Mesenchymal stem cell (in vitro differentiated cells and primary cell): ENCODE measurements around the gene CCDC85A.

Experiments
- DNase-seq: peaks from one replicate; pipeline ENCODE4 v3.0.0-alpha.2; 2013
- H2AFZ ChIP-seq: one replicate; pipeline ENCODE4 v1.6.1; 2013; ENCODE audit warnings: low read depth, mild to moderate bottlenecking, control low read depth, inconsistent platforms, low read length, moderate library complexity
- H2AK5ac ChIP-seq: 2 replicates; pipeline ENCODE4 v1.6.1; 2013; ENCODE audit warnings: low read length, moderate library complexity, mild to moderate bottlenecking, inconsistent platforms; ENCODE audit not compliant: severe bottlenecking
- H2BK120ac ChIP-seq: one replicate; pipeline ENCODE4 v1.6.1; 2013; ENCODE audit warnings: low read depth, mild to moderate bottlenecking, inconsistent platforms, low read length, moderate library complexity
- H2BK12ac ChIP-seq, 2 experiments: one replicate each; pipeline ENCODE4 v1.6.1; 2013; ENCODE audit warnings: inconsistent platforms in 2 of 2, low read length in 2 of 2, mild to moderate bottlenecking in 2 of 2, moderate library complexity in 2 of 2, control low read depth in 1 of 2
- H2BK15ac ChIP-seq: one replicate; pipeline ENCODE4 v1.6.1; 2013; ENCODE audit warnings: mild to moderate bottlenecking, low read depth, inconsistent platforms; ENCODE audit not compliant: poor library complexity, severe bottlenecking
- H2BK5ac ChIP-seq: 2 replicates; pipeline ENCODE4 v1.6.1; 2013; ENCODE audit warnings: low read depth, mild to moderate bottlenecking, low read length, control low read depth, inconsistent platforms; ENCODE audit not compliant: poor library complexity, severe bottlenecking
- H3K14ac ChIP-seq, 2 experiments: one replicate each; pipeline ENCODE4 v1.6.1; 2013; ENCODE audit warnings: inconsistent platforms in 2 of 2, low read length in 2 of 2, control low read depth in 1 of 2, mild to moderate bottlenecking in 1 of 2, moderate library complexity in 1 of 2
- H3K18ac ChIP-seq, 2 experiments: one replicate each; pipeline ENCODE4 v1.6.1; 2013; ENCODE audit warnings: inconsistent platforms in 2 of 2, low read length in 2 of 2, control low read depth in 1 of 2, low read depth in 1 of 2, mild to moderate bottlenecking in 1 of 2
- H3K23ac ChIP-seq, 2 experiments: one replicate each; pipeline ENCODE4 v1.6.1; 2013; ENCODE audit warnings: inconsistent platforms in 2 of 2, low read length in 2 of 2, mild to moderate bottlenecking in 2 of 2, moderate library complexity in 2 of 2, control low read depth in 1 of 2
- H3K27ac ChIP-seq: 2 replicates; pipeline ENCODE4 v1.5.1; 2013; ENCODE audit warnings: mild to moderate bottlenecking, moderate library complexity, low read length, control low read depth, inconsistent platforms; ENCODE audit not compliant: poor library complexity, severe bottlenecking
- H3K27me3 ChIP-seq, 2 experiments: 2 replicates each; pipeline versions ENCODE4 v1.6.1 to v1.7.0; 2013; ENCODE audit warnings: low read length in 2 of 2, mild to moderate bottlenecking in 2 of 2, moderate library complexity in 2 of 2, control low read depth in 1 of 2, inconsistent platforms in 1 of 2; ENCODE audit not compliant: control insufficient read depth in 1 of 2, insufficient read depth in 1 of 2
- H3K36me3 ChIP-seq, 2 experiments: 2 replicates each; pipeline versions ENCODE4 v1.6.1 to v1.7.0; 2013; ENCODE audit warnings: low read length in 2 of 2, control low read depth in 1 of 2, inconsistent platforms in 1 of 2, low read depth in 1 of 2, mild to moderate bottlenecking in 1 of 2; ENCODE audit not compliant: insufficient read depth in 2 of 2, control insufficient read depth in 1 of 2
- H3K4ac ChIP-seq, 2 experiments: one replicate each; pipeline ENCODE4 v1.6.1; 2013; ENCODE audit warnings: inconsistent platforms in 2 of 2, low read length in 2 of 2, mild to moderate bottlenecking in 2 of 2, moderate library complexity in 2 of 2, control low read depth in 1 of 2, low read depth in 1 of 2
- H3K4me1 ChIP-seq: 2 replicates; pipeline ENCODE4 v1.6.1; 2013; ENCODE audit warnings: low read depth, low read length, control low read depth; ENCODE audit not compliant: control insufficient read depth, insufficient read depth
- H3K4me2 ChIP-seq: 2 replicates; pipeline ENCODE4 v1.6.1; 2013; ENCODE audit warnings: low read length, mild to moderate bottlenecking, inconsistent platforms; ENCODE audit not compliant: poor library complexity, severe bottlenecking
- H3K4me3 ChIP-seq, 2 experiments: 2 replicates each; pipeline versions ENCODE4 v1.5.1 to v1.7.0; 2013; ENCODE audit warnings: low read length in 2 of 2, mild to moderate bottlenecking in 2 of 2, control low read depth in 1 of 2, low read depth in 1 of 2; ENCODE audit not compliant: insufficient read depth in 1 of 2
- H3K79me1 ChIP-seq: replicated peaks from 2 replicates; pipeline ENCODE4 v1.6.1; 2013; ENCODE audit warnings: mild to moderate bottlenecking, control low read depth, low read length, inconsistent platforms; ENCODE audit not compliant: poor library complexity, severe bottlenecking
- H3K9ac ChIP-seq: 2 replicates; pipeline ENCODE4 v1.7.0; 2013; ENCODE audit warnings: mild to moderate bottlenecking, low read length, moderate library complexity
- H3K9me3 ChIP-seq: 2 replicates; pipeline ENCODE4 v1.7.0; 2013; ENCODE audit warnings: mild to moderate bottlenecking, low read length; ENCODE audit not compliant: control insufficient read depth
- H4K8ac ChIP-seq: one replicate; pipeline ENCODE4 v1.6.1; 2013; ENCODE audit warnings: inconsistent platforms, mild to moderate bottlenecking, low read length, moderate library complexity
- H4K91ac ChIP-seq: one replicate; pipeline ENCODE4 v1.6.1; 2013; ENCODE audit warnings: mild to moderate bottlenecking, low read length, inconsistent platforms
- WGBS: methylation state at CpG from one replicate; pipeline ENCODE4 v1.1.7; 2013; ENCODE audit warnings: mixed read lengths; 5-methylcytosine and 5-hydroxymethylcytosine counted together

The CCDC85A gene

GRCh38 chr2:56313500-56313921 lies 129.7 kb downstream of the CCDC85A start:
- no peak for DNase-seq
- Histone ChIP-seq H2AK5ac (no peak overlapping the region), H2BK5ac (no peak overlapping the region), H2BK12ac (no peak overlapping the region), H3K9me3 (peaks cover 3% of the 10 kb centered on the region), H2BK120ac (no peak overlapping the region), H3K14ac (no peak overlapping the region), H3K79me1 (no peaks in the 10 kb centered on the region), H4K91ac (no peak overlapping the region), H3K36me3 (no peaks in the 10 kb centered on the region), H3K9ac (no peak overlapping the region), H3K23ac (no peak overlapping the region), H2AFZ (no peak overlapping the region), H3K4me2 (no peak overlapping the region), H3K27me3 (no peaks in the 10 kb centered on the region), H3K4me3 (no peak overlapping the region), H4K8ac (no peak overlapping the region), H2BK15ac (no peak overlapping the region), H3K27ac (no peak overlapping the region), H3K4me1 (no peaks in the 10 kb centered on the region), H3K4ac (no peak overlapping the region), H3K18ac (no peak overlapping the region)
- 78% methylated on average over 1 of the region's 1 CpG for WGBS

DNA sequence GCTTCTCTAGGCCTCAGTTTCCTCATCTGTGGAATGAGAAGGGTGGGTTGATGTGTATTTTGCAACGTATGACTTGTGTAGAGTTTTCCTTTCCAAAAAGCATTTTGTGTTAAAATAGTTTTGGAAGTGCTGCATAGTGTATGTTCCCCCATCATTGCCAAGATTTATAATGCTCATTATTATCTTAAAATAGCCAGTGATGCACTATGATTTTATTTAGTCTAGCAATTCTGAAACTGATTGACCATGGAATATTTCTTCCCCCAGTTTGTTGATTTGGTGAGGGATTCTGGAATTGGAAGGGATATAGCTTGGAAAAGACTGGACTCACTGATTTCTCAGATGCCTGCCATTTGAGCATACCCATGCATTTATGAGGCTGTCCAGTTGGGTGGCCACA lies 130.6 kb downstream of the CCDC85A start:
- no peak overlapping the region for H2BK15ac ChIP-seq
- H3K4me3 ChIP-seq = no peak overlapping the region
- H2BK120ac ChIP-seq = no peak overlapping the region
- no peak overlapping the region for H2AFZ ChIP-seq
- no peak overlapping the region for H3K4me2 ChIP-seq
- DNase-seq = no peak
- 60% methylated on average over 1 of the region's 1 CpG for WGBS
- peaks cover 3% of the 10 kb centered on the region for H3K9me3 ChIP-seq
- H4K91ac ChIP-seq = no peak overlapping the region
- no peak overlapping the region for H3K4ac ChIP-seq
- no peaks in the 10 kb centered on the region for H3K4me1 ChIP-seq
- no peak overlapping the region for H4K8ac ChIP-seq
- H3K9ac ChIP-seq = no peak overlapping the region
- no peaks in the 10 kb centered on the region for H3K79me1 ChIP-seq
- H3K36me3 ChIP-seq = no peaks in the 10 kb centered on the region
- no peak overlapping the region for H2AK5ac ChIP-seq
- H3K14ac ChIP-seq = no peak overlapping the region
- no peaks in the 10 kb centered on the region for H3K27me3 ChIP-seq
- no peak overlapping the region for H3K27ac ChIP-seq
- no peak overlapping the region for H3K18ac ChIP-seq
- no peak overlapping the region for H2BK12ac ChIP-seq
- H2BK5ac ChIP-seq = no peak overlapping the region
- no peak overlapping the region for H3K23ac ChIP-seq

DNA sequence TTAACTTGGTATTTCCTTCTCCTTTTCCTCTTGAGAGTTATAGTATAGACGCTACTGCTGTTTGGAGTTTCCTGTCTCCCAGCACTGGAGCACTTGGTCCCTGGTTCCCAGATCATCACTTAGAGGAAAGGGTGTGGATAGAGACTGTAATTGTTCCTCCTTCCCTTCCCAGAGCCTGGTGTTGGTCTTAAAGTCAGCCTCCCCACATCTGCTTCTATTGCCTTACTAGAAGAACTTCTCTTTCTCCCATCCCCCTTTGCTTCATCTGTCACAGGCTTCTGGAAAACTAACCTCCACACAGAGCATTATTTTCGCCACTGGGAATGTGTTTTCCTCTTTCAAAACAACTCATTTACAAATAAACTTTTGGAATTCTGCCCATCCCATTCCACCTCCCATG lies 131.0 kb downstream of the CCDC85A start:
- no peaks in the 10 kb centered on the region for H3K4me1 ChIP-seq
- no peaks in the 10 kb centered on the region for H3K27me3 ChIP-seq
- no peak overlapping the region for H3K23ac ChIP-seq
- H2BK12ac ChIP-seq = no peak overlapping the region
- H2BK15ac ChIP-seq = no peak overlapping the region
- H3K79me1 ChIP-seq = no peaks in the 10 kb centered on the region
- no peak overlapping the region for H3K4ac ChIP-seq
- H3K27ac ChIP-seq = no peak overlapping the region
- no peak overlapping the region for H2AK5ac ChIP-seq
- H3K9ac ChIP-seq = no peak overlapping the region
- H4K91ac ChIP-seq = no peak overlapping the region
- 81% methylated on average over 1 of the region's 2 CpGs for WGBS
- no peaks in the 10 kb centered on the region for H3K36me3 ChIP-seq
- H2BK120ac ChIP-seq = no peak overlapping the region
- H3K18ac ChIP-seq = peak overlapping the region in 1 of 2 experiments; percentile 41
- no peak overlapping the region for H2BK5ac ChIP-seq
- H4K8ac ChIP-seq = no peak overlapping the region
- peaks cover 3% of the 10 kb centered on the region for H3K9me3 ChIP-seq
- no peak for DNase-seq
- H3K14ac ChIP-seq = no peak overlapping the region
- H3K4me2 ChIP-seq = no peak overlapping the region
- no peak overlapping the region for H2AFZ ChIP-seq
- no peak overlapping the region for H3K4me3 ChIP-seq

DNA sequence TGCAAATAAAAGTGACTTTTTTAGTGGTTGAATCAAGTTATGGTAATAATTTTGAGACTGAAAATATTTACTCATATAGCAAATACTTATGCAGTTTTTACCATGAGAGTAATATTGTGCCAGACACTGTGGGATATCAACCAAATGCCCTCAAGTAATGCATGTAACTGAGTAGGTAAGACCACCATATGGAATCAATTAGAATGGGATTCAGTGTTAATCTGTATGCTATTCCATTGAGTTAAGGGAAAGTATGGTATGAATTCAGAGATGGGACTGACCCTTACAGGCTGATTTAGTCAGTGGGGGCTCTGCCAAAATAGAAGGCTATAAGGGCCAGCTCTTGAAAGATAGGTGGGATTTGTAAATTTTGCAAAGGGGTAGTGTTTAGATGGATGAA lies 131.6 kb downstream of the CCDC85A start:
- Histone ChIP-seq H3K9ac (no peak overlapping the region), H3K4ac (no peak overlapping the region), H2AK5ac (no peak overlapping the region), H3K27ac (no peak overlapping the region), H3K79me1 (no peaks in the 10 kb centered on the region), H4K8ac (no peak overlapping the region), H3K4me1 (no peaks in the 10 kb centered on the region), H2BK5ac (no peak overlapping the region), H3K14ac (no peak overlapping the region), H2BK120ac (no peak overlapping the region), H3K4me3 (no peak overlapping the region), H3K27me3 (no peaks in the 10 kb centered on the region), H4K91ac (no peak overlapping the region), H3K23ac (no peak overlapping the region), H3K4me2 (no peak overlapping the region), H2AFZ (no peak overlapping the region), H3K18ac (no peak overlapping the region), H3K36me3 (no peaks in the 10 kb centered on the region), H2BK12ac (no peak overlapping the region), H2BK15ac (no peak overlapping the region), H3K9me3 (no peaks in the 10 kb centered on the region)
- no peak for DNase-seq
